ENCODE measurements around the gene TECRL.

TECRL gene

DNA sequence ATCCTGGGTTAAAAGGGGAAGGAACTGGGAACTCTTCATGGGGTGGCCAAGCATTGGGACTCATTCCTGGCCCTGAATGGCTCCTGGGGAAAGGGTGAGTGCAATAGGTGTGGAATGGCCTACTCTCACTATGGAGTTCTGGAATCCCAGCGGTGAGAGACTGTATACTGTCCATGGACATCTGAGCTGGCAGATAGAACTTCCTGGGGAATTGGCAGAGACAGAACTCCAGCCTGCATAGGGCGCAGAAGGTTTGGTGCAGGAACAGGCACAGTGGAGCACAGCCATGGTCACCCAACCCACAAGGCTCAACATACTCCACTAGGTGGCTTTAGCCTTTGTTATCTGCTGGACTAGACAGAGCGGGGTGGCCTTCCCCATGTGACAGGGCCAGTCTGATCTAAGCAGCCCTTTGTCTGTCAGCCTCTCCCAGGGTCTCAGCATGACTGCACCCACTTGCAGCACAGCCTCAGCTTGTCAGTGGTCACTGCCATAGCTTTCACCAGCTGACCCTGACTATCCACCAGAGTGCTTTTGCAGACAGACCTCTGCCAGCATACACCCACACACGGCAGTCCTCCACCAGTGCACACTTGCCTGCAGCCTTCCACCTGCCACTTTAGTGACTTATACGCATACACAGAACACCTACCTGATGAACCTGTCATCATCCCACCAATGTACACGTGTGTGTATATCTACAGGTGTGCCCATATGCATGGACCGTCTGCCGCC lies 48.4 kb downstream of the TECRL start:
- TF ChIP-seq GATA3 (IDR thresholded peaks at IDR 0.05; ENCODE audit: low read depth, low read length), result no peak
- TF ChIP-seq GATA2 (IDR thresholded peaks at IDR 0.05; ENCODE audit: low read depth, low read length), result no peak

- no peak for TF ChIP-seq GATA3 (IDR thresholded peaks at IDR 0.05; ENCODE audit: low read depth, low read length)
- TF ChIP-seq GATA2 (IDR thresholded peaks at IDR 0.05; ENCODE audit: low read depth, low read length), result no peak
These were observed 49.8 kb downstream of the TECRL start for GRCh38 chr4:64359489-64359888.

GRCh38 chr4:64353904-64354303 lies 55.3 kb downstream of the TECRL start:
- TF ChIP-seq GATA2 (IDR thresholded peaks at IDR 0.05; ENCODE audit: low read depth, low read length) (no peak), GATA3 (IDR thresholded peaks at IDR 0.05; ENCODE audit: low read depth, low read length) (no peak)

- no peak for TF ChIP-seq GATA3 (IDR thresholded peaks at IDR 0.05; ENCODE audit: low read depth, low read length)
These were observed 67.5 kb downstream of the TECRL start for GRCh38 chr4:64341711-64342110.

- TF ChIP-seq GATA2 (IDR thresholded peaks at IDR 0.05; ENCODE audit: low read depth, low read length), result no peak
- TF ChIP-seq GATA3 (IDR thresholded peaks at IDR 0.05; ENCODE audit: low read depth, low read length), result no peak
These were observed 68.8 kb downstream of the TECRL start for GRCh38 chr4:64340218-64341110.

DNA sequence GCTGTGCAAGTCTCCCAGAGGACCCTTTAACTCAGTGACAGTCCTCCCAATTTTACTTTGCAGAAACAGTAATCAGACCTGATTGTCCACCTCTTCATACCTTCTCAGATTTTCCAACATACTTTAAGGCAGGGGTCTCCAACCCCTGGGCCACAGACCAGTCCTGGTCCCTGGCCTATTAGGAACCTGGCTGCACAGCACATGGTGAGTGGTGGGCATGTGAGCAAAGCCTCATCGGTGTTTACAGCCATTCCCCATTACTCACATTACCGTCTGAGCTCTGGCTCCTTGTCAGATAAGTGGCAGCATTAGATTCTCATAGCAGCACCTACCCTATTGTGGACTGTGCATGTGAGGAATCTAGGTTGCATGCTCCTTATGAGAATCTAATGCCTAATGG lies 74.3 kb downstream of the TECRL start:
- TF ChIP-seq GATA2 (IDR thresholded peaks at IDR 0.05; ENCODE audit: low read depth, low read length) (no peak), GATA3 (IDR thresholded peaks at IDR 0.05; ENCODE audit: low read depth, low read length) (no peak)

DNA sequence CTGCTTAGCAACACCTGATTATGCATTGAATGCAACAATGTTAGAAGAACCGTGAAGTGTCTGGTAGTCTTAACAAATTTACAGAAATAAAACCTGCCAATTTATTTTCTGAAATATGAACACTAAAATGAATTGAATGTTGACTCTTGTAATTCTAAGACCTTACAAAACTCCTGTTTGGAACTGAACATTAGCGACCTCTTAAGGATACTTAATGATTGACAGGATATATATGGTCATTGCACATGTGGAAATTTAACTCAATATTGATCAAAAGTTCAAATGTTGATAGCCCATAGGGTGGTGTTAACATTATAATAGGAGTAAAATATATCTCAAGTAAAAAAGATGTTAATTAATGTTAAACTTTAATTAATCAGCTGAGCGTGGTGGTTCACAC lies 79.1 kb downstream of the TECRL start:
- TF ChIP-seq GATA2 (IDR thresholded peaks at IDR 0.05; ENCODE audit: low read depth, low read length) (no peak), GATA3 (IDR thresholded peaks at IDR 0.05; ENCODE audit: low read depth, low read length) (no peak)

DNA sequence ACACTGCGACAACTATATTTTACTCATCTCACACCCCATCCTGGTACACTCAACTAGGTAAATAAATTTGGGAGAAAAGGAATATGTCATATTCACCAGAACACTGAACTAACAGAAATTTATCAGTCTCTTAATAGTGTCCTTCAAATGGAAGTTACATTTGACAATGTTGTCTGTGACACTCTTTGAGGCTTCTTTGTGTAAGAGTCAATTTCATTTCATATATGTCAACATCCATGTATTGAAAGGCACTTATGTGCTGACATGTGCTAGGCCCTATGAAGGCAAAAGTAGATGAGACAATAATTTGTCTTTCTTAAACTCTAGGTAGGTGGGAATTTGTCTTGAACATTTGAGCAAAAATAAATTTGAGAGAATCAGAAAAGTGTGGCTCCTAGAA lies 82.0 kb downstream of the TECRL start:
- TF ChIP-seq GATA3 (IDR thresholded peaks at IDR 0.05; ENCODE audit: low read depth, low read length) (no peak), GATA2 (IDR thresholded peaks at IDR 0.05; ENCODE audit: low read depth, low read length) (no peak)

GRCh38 chr4:64326507-64326906 lies 82.7 kb downstream of the TECRL start:
- no peak for TF ChIP-seq GATA3 (IDR thresholded peaks at IDR 0.05; ENCODE audit: low read depth, low read length)
- no peak for TF ChIP-seq GATA2 (IDR thresholded peaks at IDR 0.05; ENCODE audit: low read depth, low read length)

- TF ChIP-seq GATA3 (IDR thresholded peaks at IDR 0.05; ENCODE audit: low read depth, low read length) (no peak), GATA2 (IDR thresholded peaks at IDR 0.05; ENCODE audit: low read depth, low read length) (no peak)
These were observed 103.0 kb downstream of the TECRL start for GRCh38 chr4:64306255-64306565.

DNA sequence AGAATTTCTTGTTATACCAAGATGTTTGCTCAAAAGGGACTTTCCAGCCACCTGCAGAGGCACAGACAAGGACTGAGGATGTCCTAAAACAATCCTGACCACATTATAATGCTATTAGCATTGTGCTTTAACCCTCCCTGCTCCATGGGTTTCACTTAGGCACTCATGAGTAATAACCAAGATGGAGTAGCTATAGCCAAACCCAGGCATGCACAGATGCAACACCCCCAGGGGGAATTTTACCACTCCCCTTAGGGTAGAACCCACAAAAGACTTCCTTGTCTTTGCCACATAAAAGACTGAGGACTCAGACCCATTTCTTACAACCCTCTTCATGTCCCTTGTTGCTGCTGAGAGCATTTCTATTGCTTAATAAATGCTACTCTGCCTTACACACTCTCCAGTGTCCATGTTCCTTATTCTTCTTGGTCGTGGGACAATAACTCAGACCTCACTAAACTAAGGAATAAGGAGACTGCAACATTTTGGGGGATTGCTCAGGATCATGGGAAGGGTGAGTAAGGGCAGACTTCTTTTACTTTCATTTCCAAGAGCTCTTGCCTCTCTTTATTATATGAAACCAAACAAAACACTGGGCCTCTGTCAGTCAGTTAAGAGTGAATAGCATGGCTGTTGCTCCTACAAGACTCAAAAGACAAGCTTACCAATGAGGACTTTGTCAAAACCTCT lies 103.5 kb downstream of the TECRL start:
- no peak for TF ChIP-seq GATA3 (IDR thresholded peaks at IDR 0.05; ENCODE audit: low read depth, low read length)
- no peak for TF ChIP-seq GATA2 (IDR thresholded peaks at IDR 0.05; ENCODE audit: low read depth, low read length)

- TF ChIP-seq GATA2 (IDR thresholded peaks at IDR 0.05; ENCODE audit: low read depth, low read length) (no peak), GATA3 (IDR thresholded peaks at IDR 0.05; ENCODE audit: low read depth, low read length) (no peak)
These were observed 136.8 kb downstream of the TECRL start for GRCh38 chr4:64272432-64272831.

GRCh38 chr4:64271601-64272081 lies 137.6 kb downstream of the TECRL start:
- TF ChIP-seq GATA2 (IDR thresholded peaks at IDR 0.05; ENCODE audit: low read depth, low read length), result no peak
- no peak for TF ChIP-seq GATA3 (IDR thresholded peaks at IDR 0.05; ENCODE audit: low read depth, low read length)

DNA sequence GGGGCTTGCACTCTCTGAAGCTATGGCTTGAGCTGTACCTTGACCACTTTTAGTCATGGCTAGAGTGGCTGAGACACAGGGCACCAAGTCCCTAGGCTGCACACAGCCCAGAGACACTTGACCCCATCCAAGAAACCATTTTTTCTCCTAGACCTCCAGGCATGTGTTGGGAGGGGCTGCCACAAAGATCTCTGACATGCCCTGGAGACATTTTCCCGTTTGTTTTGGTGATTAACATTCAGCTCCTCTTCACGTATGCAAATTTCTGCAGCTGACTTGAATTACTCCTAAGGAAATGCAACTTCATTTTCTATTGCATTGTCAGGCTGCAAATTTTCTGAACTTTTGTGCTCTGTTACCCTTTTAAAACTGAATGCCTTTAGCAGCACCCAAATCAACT lies 142.6 kb downstream of the TECRL start:
- TF ChIP-seq GATA2 (IDR thresholded peaks at IDR 0.05; ENCODE audit: low read depth, low read length) (no peak), GATA3 (IDR thresholded peaks at IDR 0.05; ENCODE audit: low read depth, low read length) (no peak)

All from SH-SY5Y (cell line).